Hepatocyte (in vitro differentiated cells): Measurements from ENCODE around the gene ST3GAL5. TPM values are rescaled to one million over a fixed set of nuclear protein-coding genes. Genes with fewer than 3 reads are reported as not detected.
A peak's percentile ranks its signal among the peaks of the same experiment; 100 is the strongest.

Source experiments
- DNase-seq: peaks from one replicate; pipeline ENCODE4 v3.0.0-alpha.2; 2016; ENCODE audit warnings: low spot score
- H2AFZ ChIP-seq: fragments of 200-600 bp; sonication (generic); 2 replicates; pipeline ENCODE4 v1.6.0; 2016; ENCODE audit warnings: antibody characterized with exemption, mild to moderate bottlenecking
- H3K27ac ChIP-seq: fragments of 200-600 bp; sonication (generic); 2 replicates; pipeline ENCODE4 v1.5.1; 2016; ENCODE audit warnings: mild to moderate bottlenecking
- H3K27me3 ChIP-seq: fragments of 200-600 bp; sonication (generic); 2 replicates; pipeline ENCODE4 v1.6.1; 2016
- H3K36me3 ChIP-seq: fragments of 200-600 bp; sonication (generic); replicated peaks from 2 replicates; pipeline ENCODE4 v1.5.1; 2016; ENCODE audit warnings: low read depth; ENCODE audit not compliant: insufficient read depth
- H3K4me1 ChIP-seq: fragments of 200-600 bp; sonication (generic); 2 replicates; pipeline ENCODE4 v1.5.1; 2016; ENCODE audit warnings: mild to moderate bottlenecking, moderate library complexity; ENCODE audit not compliant: insufficient read depth
- H3K4me2 ChIP-seq: fragments of 200-600 bp; sonication (generic); 2 replicates; pipeline ENCODE4 v1.6.0; 2016
- H3K4me3 ChIP-seq: fragments of 200-600 bp; sonication (generic); 2 replicates; pipeline ENCODE4 v1.5.1; 2016; ENCODE audit warnings: mild to moderate bottlenecking
- H3K79me2 ChIP-seq: fragments of 200-600 bp; sonication (generic); 2 replicates; pipeline ENCODE4 v1.6.0; 2017; ENCODE audit warnings: mild to moderate bottlenecking
- H3K9me2 ChIP-seq: fragments of 200-600 bp; sonication (generic); replicated peaks from 2 replicates; pipeline ENCODE4 v1.6.0; 2017; ENCODE audit warnings: mild to moderate bottlenecking; ENCODE audit not compliant: insufficient read depth
- H3K9me3 ChIP-seq: fragments of 200-600 bp; sonication (generic); 2 replicates; pipeline ENCODE4 v1.5.1; 2016; ENCODE audit warnings: low read depth, mild to moderate bottlenecking
- H4K20me1 ChIP-seq: fragments of 200-600 bp; sonication (generic); 2 replicates; pipeline ENCODE4 v1.6.0; 2016; ENCODE audit warnings: mild to moderate bottlenecking; ENCODE audit not compliant: insufficient read depth, poor library complexity, severe bottlenecking
- CTCF ChIP-seq: fragments of 200-600 bp; sonication (generic); IDR thresholded peaks from 2 replicates; pipeline ENCODE4 v1.5.1; 2016; ENCODE audit warnings: antibody characterized with exemption, mild to moderate bottlenecking; ENCODE audit not compliant: poor library complexity
- EZH2 ChIP-seq: fragments of 200-600 bp; sonication (generic); IDR thresholded peaks from 2 replicates; pipeline ENCODE4 v1.6.1; 2016; ENCODE audit warnings: antibody characterized with exemption, mild to moderate bottlenecking, borderline replicate concordance
- EZH2phosphoT487 ChIP-seq: fragments of 200-600 bp; sonication (generic); IDR thresholded peaks from one replicate; pipeline ENCODE4 v1.6.1; 2018; ENCODE audit warnings: antibody characterized with exemption, mild to moderate bottlenecking, low read depth, moderate library complexity; ENCODE audit not compliant: unreplicated experiment, severe bottlenecking
- WGBS: methylation state at CpG from one replicate; pipeline ENCODE4 v1.1.6; 2016; ENCODE audit warnings: low lambda C conversion rate; ENCODE audit errors: missing lambda C conversion rate; 5-methylcytosine and 5-hydroxymethylcytosine counted together
- polyA plus RNA-seq: library from polyadenylated mRNA; unstranded; fragments of >200 nt; fragmentation: Nextera tagmentation; extraction: Ambion mirVana; gene quantifications from 2 replicates; pipeline ENCODE4 v1.2.1, GENCODE V29; 2016
- total RNA-seq: library from RNA; depleted of rRNA; stranded (reverse); fragments of >200 nt; gene quantifications from 2 replicates; pipeline ENCODE4 v1.2.3, GENCODE V29; 2014

The ST3GAL5 gene
- total and polyA plus RNA-seq, 2 experiments from 2014 or later = 24.7 to 25.6 TPM

- 43% methylated on average over 27 of the region's 41 CpGs for WGBS
Observed at GRCh38 chr2:85811180-85812093, 77.4 kb downstream of the ST3GAL5 start.

GRCh38 chr2:85810371-85811179 is 78.2 kb downstream of the ST3GAL5 start:
- H3K36me3 ChIP-seq = no peaks in the 10 kb centered on the region
- no peak overlapping the region for H3K4me3 ChIP-seq
- peak overlapping the region; percentile 75 for H3K27ac ChIP-seq
- WGBS = 70% methylated on average over 14 of the region's 16 CpGs
- peaks cover 13% of the 10 kb centered on the region for H3K4me1 ChIP-seq
- H3K9me3 ChIP-seq = no peaks in the 10 kb centered on the region
- no peaks in the 10 kb centered on the region for H3K79me2 ChIP-seq
- no peak overlapping the region for H2AFZ ChIP-seq
- H4K20me1 ChIP-seq = no peaks in the 10 kb centered on the region
- no peak for TF ChIP-seq CTCF
- no peak for TF ChIP-seq EZH2phosphoT487
- TF ChIP-seq EZH2 = no peak
- H3K9me2 ChIP-seq = no peaks in the 10 kb centered on the region
- DNase-seq = peak; percentile 17
- H3K4me2 ChIP-seq = peak overlapping the region; percentile 64
- H3K27me3 ChIP-seq = no peaks in the 10 kb centered on the region

More at GRCh38 chr2:85811180-85812093, 77.4 kb downstream of the ST3GAL5 start:
- Histone ChIP-seq H3K79me2 (no peaks in the 10 kb centered on the region), H2AFZ (no peak overlapping the region), H3K9me3 (no peaks in the 10 kb centered on the region), H3K36me3 (no peaks in the 10 kb centered on the region), H3K4me3 (no peak overlapping the region), H3K27me3 (no peaks in the 10 kb centered on the region), H3K9me2 (no peaks in the 10 kb centered on the region), H4K20me1 (no peaks in the 10 kb centered on the region), H3K27ac (peak overlapping the region; percentile 75), H3K4me2 (peak overlapping the region; percentile 64), H3K4me1 (peaks cover 13% of the 10 kb centered on the region)
- peak; percentile 80 for DNase-seq
- TF ChIP-seq EZH2 (no peak), CTCF (no peak), EZH2phosphoT487 (no peak)

- Histone ChIP-seq H3K9me3 (no peaks in the 10 kb centered on the region), H3K36me3 (no peaks in the 10 kb centered on the region), H3K4me1 (peaks cover 13% of the 10 kb centered on the region), H3K4me2 (no peak overlapping the region), H3K9me2 (no peaks in the 10 kb centered on the region), H3K4me3 (no peak overlapping the region), H3K27ac (no peak overlapping the region), H3K27me3 (no peaks in the 10 kb centered on the region), H4K20me1 (no peaks in the 10 kb centered on the region), H3K79me2 (no peaks in the 10 kb centered on the region), H2AFZ (no peak overlapping the region)
- DNase-seq = no peak
- no peak for TF ChIP-seq EZH2
- WGBS = 100% methylated on average over 3 of the region's 3 CpGs
Observed at GRCh38 chr2:85807756-85808155, 81.0 kb downstream of the ST3GAL5 start.
